Measurements from ENCODE around the gene PCNP.

- no peak for TF ChIP-seq EZH2 (IDR thresholded peaks at IDR 0.05)
- TF ChIP-seq POLR2AphosphoS5 (IDR thresholded peaks at IDR 0.05; ENCODE audit: borderline replicate concordance, low read depth, low read length), result no peak
- no peak for TF ChIP-seq FOXP2 (optimal IDR thresholded peaks at IDR 0.05; ENCODE audit: control extremely low read depth, extremely low read length, insufficient read depth)
Measured at GRCh38 chr3:101623656-101624055, 49.7 kb downstream of the PCNP start.
